Kidney tubule cell (primary cell): ENCODE measurements around the gene INPP5A.

ENCODE experiments used
- DNase-seq: peaks from one replicate; pipeline ENCODE4 v3.0.0-alpha.2; 2018; ENCODE audit warnings: low spot score

Gene INPP5A

DNA sequence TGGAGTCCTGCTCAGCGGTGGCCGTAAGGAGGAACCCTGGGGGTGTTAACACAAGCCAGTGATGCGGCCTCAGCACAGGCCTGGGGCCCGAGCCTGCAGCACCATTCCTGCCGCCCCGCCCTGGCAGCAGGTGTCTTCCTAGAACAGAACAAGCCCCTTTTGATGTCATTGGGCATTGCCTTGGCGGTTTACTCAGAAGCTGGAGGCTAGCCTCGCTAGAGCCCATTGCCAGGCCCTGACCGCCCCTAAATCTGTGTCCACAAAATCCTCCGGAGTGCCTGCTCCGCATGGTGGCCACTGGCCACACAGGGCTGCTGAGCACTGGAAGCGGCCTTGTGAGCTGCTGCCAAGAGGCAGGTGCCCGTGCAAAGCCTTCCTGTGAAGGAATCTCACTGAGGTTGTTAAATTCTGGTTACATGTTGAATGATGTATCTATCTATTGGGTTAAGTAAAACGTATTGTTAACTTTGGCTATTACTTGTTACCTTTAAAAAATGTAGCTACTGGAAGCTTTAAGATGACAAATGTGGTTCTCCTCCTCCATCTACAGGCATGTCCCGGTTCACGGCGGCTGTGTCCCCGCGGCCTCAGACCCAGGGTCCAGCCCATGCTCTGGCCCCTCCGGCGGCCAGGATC is 1.2 kb upstream of the INPP5A start:
- DNase-seq, result peak; percentile 42

DNA sequence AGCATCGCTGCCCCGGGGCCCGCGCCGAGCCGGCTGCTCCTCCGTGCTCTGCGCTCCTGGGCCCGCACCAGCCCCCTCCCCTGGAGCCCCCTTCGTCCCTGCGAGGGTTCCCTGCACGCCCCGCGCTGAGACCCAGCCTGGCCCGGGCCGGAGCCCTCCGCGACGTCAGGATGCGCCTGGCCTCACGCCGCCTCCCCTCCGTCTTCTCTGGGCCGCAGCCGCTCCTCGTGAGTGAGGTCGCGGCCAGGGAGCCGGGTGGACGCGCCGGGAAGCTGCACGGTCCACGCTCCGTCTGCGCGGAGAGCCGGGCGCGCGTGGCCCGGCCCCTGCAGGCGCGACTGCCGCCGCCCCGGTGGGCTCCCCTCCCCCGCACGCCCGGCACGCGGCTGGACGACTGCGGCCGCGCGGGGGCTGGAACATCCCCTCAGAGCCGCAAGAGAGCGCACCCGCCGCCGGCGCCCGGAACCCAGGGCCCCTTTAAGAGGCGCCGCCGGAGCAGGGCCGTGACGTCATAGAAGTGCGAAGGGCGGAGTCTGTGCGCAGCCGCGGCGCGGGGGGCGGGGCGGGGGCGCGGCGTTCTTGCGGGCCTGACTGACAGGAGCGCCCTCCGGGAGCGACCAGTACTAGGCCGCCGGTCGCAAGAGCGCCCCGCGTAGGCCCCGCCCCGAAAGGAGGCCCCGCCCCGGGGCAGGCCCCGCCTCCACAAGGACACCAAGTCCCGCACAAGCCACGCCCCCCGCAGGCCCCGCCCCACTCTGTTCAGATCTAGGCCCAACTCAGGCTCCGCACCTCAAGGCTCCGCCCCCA is 507 bp upstream of the INPP5A start:
- peak; percentile 99 for DNase-seq

DNA sequence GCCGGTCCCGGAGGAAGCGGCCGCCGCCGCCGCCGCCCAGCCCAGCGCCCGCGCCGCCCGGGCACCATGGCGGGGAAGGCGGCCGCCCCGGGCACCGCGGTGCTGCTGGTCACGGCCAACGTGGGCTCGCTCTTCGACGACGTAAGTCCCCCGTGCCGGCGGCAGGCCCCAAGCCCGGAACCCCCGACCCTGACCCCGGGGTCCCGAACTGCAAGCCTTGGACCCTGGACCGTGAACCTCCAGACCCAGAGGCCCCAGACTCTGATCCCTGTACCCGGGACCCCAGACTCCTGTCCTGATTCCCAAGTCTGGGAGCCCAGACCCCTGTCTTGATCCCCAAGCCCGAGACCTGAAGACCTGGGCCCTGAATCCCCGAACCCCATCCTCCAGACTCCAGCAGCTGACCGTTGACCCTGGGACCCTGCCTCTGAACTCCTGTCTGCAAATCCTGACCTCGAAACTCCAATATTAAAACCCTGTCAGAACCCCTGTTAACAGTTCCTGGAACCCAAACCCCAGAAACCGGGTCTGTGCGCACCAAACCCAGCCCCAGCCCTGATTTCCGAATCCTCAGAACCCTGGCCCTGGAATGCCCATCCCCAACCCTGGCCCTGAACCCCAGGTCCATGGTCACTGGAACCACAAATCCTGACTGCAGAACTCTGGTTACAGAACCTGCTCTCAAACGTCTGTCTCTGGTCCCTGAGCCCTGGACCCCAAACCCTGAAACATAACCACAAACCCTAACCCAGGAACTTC is 623 bp downstream of the INPP5A start:
- no peak for DNase-seq

DNA sequence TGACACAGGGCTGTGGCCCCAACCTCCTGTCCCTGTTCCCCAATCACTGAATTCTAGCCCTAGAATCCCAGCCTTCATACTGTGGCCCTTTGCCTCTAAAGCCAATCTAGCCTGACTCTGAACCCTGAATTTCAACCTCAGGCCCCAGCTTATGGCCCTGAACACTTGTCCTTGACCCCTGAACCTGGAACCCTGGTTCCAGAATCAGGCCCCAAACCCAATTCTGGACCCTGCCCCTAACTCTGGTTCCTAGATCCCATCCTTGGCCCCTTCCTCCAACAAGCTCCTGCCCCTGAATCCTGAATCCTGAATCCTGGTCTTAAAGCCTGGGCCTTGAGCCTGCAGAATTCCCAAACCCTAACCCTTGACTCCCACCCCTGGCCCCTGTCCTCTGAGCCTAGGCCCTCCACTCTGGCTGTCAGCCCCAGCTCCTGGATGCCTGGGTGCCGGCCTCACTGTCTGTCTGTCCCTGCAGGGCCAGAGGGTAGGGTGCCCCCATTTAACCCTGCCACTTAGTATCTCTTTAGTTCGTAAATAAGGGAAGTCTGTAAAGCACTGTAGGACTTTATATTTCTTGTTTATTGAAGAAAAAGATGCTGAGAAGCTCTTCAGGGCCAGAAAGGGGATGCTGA is 1.3 kb downstream of the INPP5A start:
- no peak for DNase-seq

DNA sequence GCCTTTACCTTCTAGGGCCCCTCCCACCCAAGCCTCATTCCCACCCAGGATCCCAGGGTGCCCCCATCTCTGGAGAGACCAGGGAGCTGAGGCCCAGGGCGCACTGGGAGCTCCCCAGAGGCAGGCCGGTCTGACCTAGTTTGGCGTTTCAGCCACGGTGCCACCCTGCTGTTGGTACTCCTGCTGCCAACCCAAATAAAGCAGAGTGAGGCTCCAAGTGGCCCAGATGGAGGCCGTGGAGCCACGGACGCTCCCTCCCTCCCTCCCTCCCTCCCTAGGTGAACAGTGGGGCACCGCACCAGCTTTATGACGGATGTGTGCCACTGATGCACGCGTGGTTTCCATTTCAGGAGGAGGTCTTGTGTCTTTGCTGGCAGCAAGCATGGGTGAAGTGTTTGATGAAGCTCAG is 1.8 kb downstream of the INPP5A start:
- no peak for DNase-seq

DNA sequence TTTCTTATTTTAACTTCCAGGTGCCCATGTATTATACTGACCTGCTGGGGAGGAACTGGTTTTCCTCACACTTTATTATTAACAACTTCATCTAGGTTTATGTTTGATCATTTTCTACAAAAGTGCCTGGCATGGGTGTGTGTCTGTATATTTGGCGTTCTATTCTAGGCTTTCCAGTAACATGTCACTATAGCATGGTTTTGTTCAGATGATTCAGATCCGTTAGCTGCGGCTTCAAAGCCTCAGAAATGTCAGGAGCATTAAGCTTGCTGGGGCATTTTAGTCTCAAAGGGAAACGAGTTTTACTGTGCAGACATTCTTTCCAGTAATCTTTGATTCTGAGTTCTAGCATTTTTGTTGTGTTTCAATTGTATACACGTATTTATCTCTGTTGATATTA is 2.3 kb downstream of the INPP5A start:
- DNase-seq, result peak; percentile 35

DNA sequence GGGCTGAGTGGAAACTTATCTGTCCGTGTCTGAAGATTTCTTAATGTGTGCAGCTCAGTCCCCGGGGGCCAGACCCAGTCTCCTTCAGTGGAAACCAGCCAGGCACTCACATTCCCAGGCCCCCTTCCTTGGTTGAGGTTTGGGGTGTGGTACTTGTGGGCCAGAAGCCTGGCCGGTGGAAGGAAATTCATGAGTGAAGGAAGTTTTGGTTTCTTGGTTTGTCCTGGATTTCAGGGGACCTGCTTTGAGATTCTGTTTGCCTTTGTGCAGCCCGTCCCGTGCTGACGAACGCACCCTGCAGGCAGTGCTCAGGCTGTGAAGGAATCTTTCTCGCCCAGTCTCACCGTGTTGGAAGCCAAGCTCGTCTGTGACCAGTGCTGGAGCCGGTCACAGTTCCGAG is 2.9 kb downstream of the INPP5A start:
- DNase-seq, result peak; percentile 40

DNA sequence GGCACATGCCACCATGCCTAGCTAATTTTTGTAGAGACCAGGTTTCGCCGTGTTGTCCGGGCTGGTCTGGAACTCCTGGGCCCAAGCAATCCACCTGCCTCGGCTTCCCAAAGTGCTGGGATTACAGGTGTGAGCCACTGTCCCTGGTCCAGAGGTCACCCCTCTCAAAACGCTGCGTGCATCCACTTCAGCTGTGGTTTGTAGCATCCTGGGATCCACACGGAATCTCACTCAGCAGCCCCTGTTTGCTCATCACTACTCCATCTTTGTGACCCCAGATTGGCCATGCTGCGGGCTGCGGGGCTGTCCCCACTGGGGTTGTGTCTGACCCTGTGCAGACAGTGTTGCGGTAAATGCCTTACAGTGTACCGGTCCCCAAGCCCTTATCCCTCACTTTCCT is 3.5 kb downstream of the INPP5A start:
- DNase-seq, result no peak

DNA sequence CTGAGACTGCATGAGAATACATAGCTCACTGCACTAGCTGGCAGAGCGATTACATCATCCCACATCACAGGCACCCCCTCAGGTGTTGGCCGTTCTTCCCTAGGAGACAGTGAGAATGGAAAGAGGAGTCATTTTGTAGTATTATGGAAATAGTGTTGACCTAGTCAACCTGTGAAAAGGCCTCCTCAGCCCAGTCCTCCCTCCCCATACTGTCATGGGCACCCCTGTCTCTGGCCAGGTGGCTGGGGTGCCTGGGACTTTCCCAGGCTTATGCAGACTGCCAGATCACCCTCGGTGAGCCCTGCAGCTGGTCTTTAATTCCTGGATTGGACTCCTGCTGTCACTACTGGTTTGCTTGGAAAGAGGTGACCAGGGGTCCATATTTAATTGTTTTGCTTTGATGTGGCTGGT is 4.0 kb downstream of the INPP5A start:
- peak; percentile 49 for DNase-seq

DNA sequence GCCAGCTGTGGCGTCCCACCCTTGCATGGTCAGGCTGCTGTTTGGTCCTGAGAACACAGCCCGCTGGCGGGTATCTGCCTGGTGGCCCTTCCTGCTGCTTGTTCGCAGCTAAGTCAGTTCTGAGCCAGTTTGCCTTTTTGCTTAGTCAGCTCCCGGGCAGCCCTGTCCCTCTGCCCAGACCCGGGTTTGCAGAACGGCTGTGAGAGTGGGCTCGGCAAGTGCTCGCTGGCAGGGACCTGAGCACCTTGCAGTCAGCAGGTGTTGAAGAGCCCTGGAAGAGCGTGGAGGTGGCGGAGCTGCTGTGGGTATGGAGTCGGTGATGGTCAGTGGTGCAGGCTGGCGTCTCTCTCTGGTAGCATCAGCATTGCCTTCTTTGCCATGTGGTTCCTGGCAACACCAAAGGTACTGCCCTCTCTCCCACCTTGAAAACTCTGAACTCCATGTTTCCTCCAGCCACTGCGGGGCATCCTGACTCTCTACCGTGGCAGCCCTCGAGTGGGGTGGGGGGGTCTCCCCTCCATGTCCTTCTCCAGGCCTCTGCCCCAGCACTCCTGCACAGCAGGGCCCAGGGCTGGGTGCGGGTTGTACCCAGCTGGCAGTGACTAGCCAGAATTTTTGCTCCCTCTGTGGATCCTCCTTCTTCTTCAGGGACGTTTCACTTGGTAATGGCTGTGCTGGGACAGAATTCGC is 4.6 kb downstream of the INPP5A start:
- DNase-seq, result no peak

DNA sequence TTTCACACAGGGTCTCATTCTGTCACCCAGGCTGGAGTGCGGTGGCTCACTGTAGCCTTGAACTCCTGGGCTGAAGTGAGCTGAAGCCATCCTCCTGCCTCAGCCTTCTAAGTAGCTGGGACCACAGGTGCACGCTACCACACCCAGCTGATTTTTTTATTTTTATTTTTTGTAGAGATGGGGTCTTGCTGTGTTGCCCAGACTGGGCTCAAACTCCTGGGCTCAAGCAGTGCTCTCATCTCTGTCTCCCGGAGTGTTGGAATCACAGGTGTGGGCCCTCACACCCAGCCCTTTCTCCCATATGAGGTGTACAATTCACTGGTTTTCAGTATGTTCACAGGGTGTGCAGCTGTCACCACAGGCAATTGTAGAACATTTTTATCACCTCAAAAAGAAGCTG is 5.2 kb downstream of the INPP5A start:
- no peak for DNase-seq

DNA sequence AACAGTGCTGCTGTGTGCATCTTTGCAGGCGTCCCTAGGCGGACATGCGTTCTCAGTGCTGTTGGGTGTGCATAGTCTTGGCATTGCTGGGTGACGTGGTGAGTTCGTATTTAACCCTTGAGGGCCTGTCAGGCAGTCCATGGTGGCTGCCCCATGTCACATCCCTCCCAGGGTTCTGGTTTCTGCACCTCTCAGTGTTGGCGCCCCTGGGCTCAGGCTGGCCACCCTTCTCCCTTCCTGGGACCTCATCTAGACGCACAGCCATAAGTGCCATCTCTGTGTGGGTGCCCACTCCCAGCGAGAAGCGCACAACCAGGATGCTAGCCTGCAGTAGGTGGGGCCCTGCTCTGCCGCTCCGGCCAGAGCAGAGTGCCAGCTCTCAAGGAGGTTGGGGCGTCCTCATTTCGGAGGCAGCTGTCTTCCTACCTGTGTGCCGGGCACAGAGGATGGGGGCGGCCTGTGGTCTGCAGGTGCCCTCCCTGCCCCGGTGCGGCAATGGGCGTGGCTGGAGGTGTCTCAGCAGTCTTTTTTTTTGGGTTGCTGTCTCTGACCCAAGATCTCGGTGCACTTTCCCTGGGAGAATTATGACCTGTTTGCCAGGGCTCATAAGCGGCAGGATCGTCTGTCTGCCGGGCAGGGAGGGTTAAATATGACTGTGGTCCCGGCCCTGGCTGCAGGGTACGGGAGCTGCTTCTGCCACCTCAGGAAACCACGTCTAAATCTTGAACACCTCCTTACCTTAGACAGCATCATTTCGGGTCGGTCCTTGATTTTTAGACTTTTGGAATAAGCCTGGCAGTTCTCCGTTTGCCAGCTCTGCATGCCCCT is 6.5 kb downstream of the INPP5A start:
- DNase-seq, result no peak

DNA sequence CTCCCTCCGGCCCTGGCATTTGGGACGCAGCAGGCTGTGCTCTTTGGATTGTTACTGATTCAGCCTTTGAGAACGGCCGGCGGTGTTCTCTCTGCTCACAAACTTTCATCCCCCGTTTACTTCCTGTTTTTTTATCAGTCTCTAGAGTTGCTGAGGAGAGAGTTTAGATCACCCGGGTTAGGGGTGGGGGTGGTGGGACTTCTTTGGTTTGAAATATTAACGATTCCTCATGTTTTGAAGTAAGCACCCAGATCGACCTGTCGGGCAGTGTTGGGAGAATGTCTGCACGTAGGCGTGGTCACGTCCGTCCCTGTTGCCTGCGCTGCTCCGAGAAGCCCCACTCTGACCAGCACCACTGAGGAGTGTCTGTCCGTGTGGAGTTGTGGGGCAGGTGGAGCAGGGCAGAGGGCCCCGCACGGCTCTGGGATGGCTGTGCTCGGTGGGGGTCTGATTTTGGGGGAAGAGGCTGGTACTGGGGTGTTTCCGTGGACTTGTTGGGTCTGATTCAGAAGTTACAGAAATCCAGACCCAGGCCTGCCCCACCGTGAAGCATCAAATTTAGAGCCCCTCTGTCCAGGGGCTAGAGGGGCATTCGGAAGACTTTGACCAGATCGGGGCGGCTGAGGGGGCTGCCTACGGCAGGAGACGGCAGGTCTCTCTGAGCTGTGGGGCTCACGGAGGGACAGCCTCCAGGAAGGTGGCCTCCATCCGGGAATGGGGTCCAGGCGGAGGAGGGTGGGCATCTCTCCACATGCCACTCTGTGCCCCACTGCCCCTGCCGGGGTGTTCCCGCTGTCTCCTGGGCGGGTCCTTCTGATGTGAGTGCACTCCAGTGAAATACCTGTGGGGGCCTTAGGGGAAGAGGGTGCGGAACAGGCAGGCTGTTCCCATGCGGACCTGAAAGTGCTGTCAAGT is 7.4 kb downstream of the INPP5A start:
- no peak for DNase-seq

DNA sequence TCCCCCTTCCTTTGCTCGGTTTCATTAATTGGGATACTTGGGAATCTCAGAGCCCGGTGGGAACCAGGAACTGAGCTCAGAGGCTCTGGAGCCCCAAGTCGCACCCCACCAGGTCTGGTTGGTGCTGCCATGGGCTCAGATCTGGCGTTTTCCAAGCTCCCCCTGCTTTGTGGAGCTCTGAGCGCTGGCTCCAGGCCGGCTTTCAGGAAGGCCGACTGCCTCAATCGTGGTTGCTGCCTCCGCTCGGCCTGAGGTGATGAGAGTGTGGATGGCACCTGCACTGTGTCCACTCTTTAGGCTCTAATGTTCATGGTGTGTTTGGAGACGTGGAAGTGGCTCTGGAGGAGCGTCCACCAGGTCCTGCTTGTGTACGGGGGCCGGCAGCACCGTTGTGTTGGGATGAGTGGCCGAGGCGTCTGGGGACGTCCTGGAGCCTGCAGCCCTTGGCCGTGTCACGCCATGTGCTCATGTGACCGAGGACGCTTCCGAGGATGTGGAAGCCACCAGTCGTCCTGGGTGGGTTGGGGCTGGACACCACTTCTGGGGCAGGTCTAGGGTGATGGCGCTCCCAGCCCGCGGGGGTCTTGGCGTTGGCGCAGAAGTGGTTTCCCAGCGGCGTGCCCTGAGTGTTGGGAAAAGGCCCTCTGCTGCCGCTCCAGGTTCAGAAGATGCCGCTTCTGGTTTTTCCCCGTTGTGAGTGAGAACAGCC is 8.2 kb downstream of the INPP5A start:
- DNase-seq, result no peak

DNA sequence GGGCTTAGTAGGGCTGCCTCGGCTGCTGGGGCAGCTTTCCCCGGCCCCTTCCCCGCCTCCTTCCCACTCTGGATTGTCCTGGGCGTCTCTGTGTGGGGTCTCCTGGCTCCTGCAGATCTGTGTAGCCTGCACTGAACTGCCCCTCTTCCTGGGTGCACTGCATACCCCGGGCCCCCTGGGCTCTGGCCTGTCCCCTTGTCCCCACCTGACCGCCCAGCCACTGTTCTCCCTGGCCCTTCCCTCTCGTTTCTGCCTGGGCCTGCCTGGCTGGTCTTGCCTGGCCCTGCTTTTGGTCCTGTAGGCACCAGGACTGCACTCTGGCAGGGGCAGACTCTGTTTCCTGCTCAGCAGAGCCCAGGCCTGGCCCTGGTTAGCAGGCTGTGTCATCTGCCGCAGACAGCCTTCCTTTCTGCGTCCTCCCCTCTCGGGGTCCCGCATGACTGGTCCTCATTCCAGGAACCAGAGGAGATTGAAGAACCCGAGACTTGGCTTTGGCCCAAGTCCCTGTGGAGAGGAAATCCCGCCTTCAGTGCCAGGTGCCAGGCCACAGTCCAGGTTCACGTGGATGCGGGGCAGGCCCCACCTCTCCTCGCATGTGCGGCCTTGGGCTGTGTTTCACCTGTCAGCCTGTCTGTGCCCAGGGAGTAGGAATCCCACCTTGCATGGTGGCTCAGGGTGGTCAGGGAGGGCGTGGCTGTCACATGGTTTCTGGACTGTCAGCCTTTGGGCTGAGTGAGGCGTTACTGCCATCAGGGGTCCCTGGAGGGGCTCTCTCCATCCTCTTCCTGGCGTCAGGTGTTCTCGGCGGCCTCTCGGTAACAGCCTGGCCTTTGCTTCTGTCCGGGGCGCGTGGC is 9.2 kb downstream of the INPP5A start:
- peak; percentile 98 for DNase-seq

DNA sequence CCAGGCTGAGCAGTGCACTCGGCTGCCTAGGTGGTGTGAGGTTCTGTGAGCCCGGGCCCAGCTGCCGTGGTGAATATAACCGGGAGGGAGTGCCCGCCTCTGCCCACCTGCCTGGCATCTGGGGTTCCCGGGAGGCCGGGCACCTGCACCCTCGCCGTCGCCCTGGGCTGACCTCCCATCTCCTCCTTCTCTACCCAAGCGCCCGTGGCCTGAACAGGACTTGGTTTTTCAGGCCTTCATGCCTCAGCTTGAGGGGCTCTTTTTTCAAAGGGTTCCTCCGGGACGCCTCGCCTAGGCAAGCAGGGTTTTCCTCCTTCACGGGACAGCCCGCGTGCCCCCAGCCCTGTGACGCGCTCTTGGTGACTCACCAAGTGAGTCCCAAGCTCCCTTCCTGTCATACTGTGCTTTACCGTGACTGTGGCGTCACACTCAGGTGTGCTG is 9.9 kb downstream of the INPP5A start:
- peak; percentile 31 for DNase-seq

DNA sequence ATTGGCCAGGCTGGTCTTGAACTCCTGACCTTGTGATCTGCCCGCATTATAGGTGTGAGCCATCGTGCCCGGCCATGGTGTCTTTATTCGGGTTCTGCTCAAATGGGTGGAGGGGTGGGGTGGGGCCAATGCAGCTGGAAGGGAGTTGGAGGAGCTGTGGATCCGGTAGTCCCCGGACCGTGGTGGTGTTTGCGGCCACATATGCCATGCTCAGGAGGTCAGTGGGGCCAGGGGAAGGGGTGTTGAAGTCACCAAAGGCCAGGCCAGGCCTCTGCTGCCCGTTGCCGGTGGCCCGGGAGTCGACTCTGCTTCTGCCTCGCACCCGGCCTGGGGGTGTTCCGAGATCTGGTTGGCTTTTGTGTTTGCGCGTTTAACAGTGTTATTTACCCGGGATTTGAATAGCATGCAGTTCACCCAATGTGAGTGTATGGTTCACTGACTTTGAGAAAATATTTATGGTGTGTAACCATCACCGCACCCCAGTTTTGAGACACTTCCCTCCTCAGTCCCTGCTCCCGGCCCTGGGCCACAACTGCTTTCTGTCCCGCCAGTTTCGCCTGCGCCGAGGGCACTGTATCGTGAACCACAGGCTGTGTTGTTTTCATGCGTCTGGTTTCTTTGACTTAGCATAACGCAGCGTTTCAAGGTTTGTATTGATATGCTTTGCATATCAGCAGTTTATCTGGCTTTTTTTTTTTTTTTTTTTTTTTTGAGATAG is 10.7 kb downstream of the INPP5A start:
- DNase-seq, result no peak

DNA sequence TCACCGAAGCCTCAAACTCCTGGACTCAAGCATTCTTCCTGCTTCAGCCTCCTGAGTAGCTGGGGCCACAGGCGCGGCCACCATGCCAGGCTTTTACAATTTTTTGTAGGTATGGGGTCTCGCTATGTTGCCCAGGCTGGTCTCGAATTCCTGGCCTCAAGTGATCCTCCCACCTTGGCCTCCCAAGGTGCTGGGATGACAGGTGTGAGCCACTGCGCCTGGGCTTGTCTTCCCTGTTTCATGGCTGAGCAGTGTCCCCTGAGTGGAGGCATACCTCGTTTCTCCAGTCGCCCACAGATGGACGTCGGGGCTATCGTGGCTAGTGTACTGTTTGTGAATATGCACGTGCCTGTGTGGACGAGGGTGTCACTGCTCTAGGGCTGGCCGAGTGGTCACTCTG is 11.3 kb downstream of the INPP5A start:
- DNase-seq, result no peak
